CD4-positive, alpha-beta T cell (primary cell): ENCODE measurements around the gene CDH12. TPM values are rescaled to one million over a fixed set of nuclear protein-coding genes. Genes with fewer than 3 reads are reported as not detected.

ENCODE experiments used
- ATAC-seq: fragments of 200-7000 bp; cut with Tn5 transposase; one replicate; pipeline ENCODE4 v1.10.0; 2022; ENCODE audit warnings: mild to moderate bottlenecking; ENCODE audit not compliant: poor library complexity
- CTCF ChIA-PET: fragments of 350-600 bp; sonication (Branson Sonifier 250); formaldehyde crosslinking; loops from one replicate; lab custom pipeline; 2021; ENCODE audit warnings: antibody characterized with exemption, inconsistent platforms; lab: Charles Lee
- POLR2A ChIA-PET: fragments of 350-600 bp; sonication (Branson Sonifier 250); formaldehyde crosslinking; loops from one replicate; lab custom pipeline; 2021; ENCODE audit warnings: antibody characterized with exemption, inconsistent platforms; lab: Charles Lee
- DNase-seq, 14 experiments: peaks; one replicate each; pipeline ENCODE4 v3.0.0-alpha.2; 2013 to 2020; ENCODE audit warnings: mixed read lengths in 2 of 14
- H3K27ac ChIP-seq, 2 donors: one replicate each; pipeline versions ENCODE4 v1.5.1 to v1.7.0; 2013; ENCODE audit warnings: low read length in 2 of 2, low read depth in 1 of 2, mild to moderate bottlenecking in 1 of 2
- H3K27me3 ChIP-seq, 2 experiments: 1 replicate in 1 of 2; 2 replicates in 1 of 2; pipeline versions ENCODE4 v1.6.1 to v1.7.0; 2013; ENCODE audit warnings: low read length in 2 of 2, control low read depth in 1 of 2, mild to moderate bottlenecking in 1 of 2, moderate library complexity in 1 of 2; ENCODE audit not compliant: insufficient read depth in 2 of 2, control insufficient read depth in 1 of 2
- H3K36me3 ChIP-seq: one replicate; pipeline ENCODE4 v1.6.1; 2013; ENCODE audit warnings: low read length, control low read depth; ENCODE audit not compliant: insufficient read depth
- H3K4me1 ChIP-seq: one replicate; pipeline ENCODE4 v1.6.1; 2013; ENCODE audit warnings: low read length, control low read depth; ENCODE audit not compliant: insufficient read depth
- H3K4me3 ChIP-seq: one replicate; pipeline ENCODE4 v1.5.1; 2013; ENCODE audit warnings: mild to moderate bottlenecking, low read length, moderate library complexity
- H3K9me3 ChIP-seq, 2 experiments: 1 replicate in 1 of 2; 2 replicates in 1 of 2; pipeline versions ENCODE4 v1.6.1 to v1.7.0; 2013; ENCODE audit warnings: low read length in 2 of 2, mild to moderate bottlenecking in 2 of 2, control low read depth in 1 of 2, moderate library complexity in 1 of 2; ENCODE audit not compliant: control insufficient read depth in 1 of 2, insufficient read depth in 1 of 2
- H3K27ac Mint-ChIP-seq: one replicate; pipeline ENCODE4 v1.8.0; 2020; ENCODE audit warnings: mixed read lengths
- H3K27me3 Mint-ChIP-seq: one replicate; pipeline ENCODE4 v1.8.0; 2021; ENCODE audit warnings: mixed read lengths
- H3K36me3 Mint-ChIP-seq: one replicate; pipeline ENCODE4 v1.8.0; 2021; ENCODE audit warnings: low read depth, mixed read lengths
- H3K4me1 Mint-ChIP-seq: one replicate; pipeline ENCODE4 v1.8.0; 2021; ENCODE audit warnings: low read depth, mixed read lengths
- H3K4me3 Mint-ChIP-seq: one replicate; pipeline ENCODE4 v1.8.0; 2020; ENCODE audit warnings: mild to moderate bottlenecking, mixed read lengths
- H3K9me3 Mint-ChIP-seq: one replicate; pipeline ENCODE4 v1.8.0; 2020; ENCODE audit warnings: mixed read lengths
- intact Hi-C, 2 experiments: fragments of 100-400 bp; cut with DNase I in 1 of 2; cut with micrococcal nuclease in 1 of 2; formaldehyde crosslinking; loops; one replicate each; pipeline versions ENCODE4 v1.15.1 to v1.9.0; 2023 to 2025; cut with DNase I, micrococcal nuclease
- total RNA-seq, 174 experiments: library from RNA in 2 of 174; stranded (reverse) in 2 of 174; gene quantifications; one replicate each; pipeline ENCODE4 v1.2.3 and lab custom pipeline; 2021 to 2026
- TF ChIP-seq, protein P1 (sequence below): fragments of 200-600 bp; IDR thresholded peaks from one replicate; pipeline ENCODE4 v1.8.0; 2022; ENCODE audit warnings: antibody characterized with exemption, mild to moderate bottlenecking

Gene CDH12
- total RNA-seq, 2 experiments from 2014 or later = not detected

- CTCF ChIA-PET = no interaction called here
- H3K27ac Mint-ChIP-seq = no peak overlapping the region
- Histone ChIP-seq H3K27ac (no peak overlapping the region), H3K36me3 (no peaks in the 10 kb centered on the region), H3K27me3 (no peaks in the 10 kb centered on the region), H3K4me3 (no peak overlapping the region), H3K4me1 (no peaks in the 10 kb centered on the region), H3K9me3 (no peaks in the 10 kb centered on the region)
- TF ChIP-seq, protein P1, sequence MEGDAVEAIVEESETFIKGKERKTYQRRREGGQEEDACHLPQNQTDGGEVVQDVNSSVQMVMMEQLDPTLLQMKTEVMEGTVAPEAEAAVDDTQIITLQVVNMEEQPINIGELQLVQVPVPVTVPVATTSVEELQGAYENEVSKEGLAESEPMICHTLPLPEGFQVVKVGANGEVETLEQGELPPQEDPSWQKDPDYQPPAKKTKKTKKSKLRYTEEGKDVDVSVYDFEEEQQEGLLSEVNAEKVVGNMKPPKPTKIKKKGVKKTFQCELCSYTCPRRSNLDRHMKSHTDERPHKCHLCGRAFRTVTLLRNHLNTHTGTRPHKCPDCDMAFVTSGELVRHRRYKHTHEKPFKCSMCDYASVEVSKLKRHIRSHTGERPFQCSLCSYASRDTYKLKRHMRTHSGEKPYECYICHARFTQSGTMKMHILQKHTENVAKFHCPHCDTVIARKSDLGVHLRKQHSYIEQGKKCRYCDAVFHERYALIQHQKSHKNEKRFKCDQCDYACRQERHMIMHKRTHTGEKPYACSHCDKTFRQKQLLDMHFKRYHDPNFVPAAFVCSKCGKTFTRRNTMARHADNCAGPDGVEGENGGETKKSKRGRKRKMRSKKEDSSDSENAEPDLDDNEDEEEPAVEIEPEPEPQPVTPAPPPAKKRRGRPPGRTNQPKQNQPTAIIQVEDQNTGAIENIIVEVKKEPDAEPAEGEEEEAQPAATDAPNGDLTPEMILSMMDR = no peak
- H3K4me1 Mint-ChIP-seq = no peaks in the 10 kb centered on the region
- H3K9me3 Mint-ChIP-seq = peaks cover 6% of the 10 kb centered on the region
- ATAC-seq = no peak
- H3K4me3 Mint-ChIP-seq = no peak overlapping the region
- DNase-seq = no peak
- no peaks in the 10 kb centered on the region for H3K27me3 Mint-ChIP-seq
- H3K36me3 Mint-ChIP-seq = no peaks in the 10 kb centered on the region
- intact Hi-C loops = no loop called here
- POLR2A ChIA-PET = no interaction called here
These were observed 1151.8 kb downstream of the CDH12 start for GRCh38 chr5:21701317-21701716.
